NCI-H460 (cell line): ENCODE data around the gene HEXIM2. TPM values are rescaled to one million over a fixed set of nuclear protein-coding genes. Genes with fewer than 3 reads are reported as not detected.

Source experiments
- DNase-seq: peaks from one replicate; pipeline ENCODE4 v3.0.0-alpha.2; 2016; ENCODE audit warnings: low read depth; ENCODE audit errors: extremely low read depth
- total RNA-seq: library from RNA; depleted of rRNA; stranded (reverse); fragments of >200 nt; shearing (Covaris generic); gene quantifications from 2 replicates; pipeline ENCODE4 v1.2.3, GENCODE V29; 2014

The HEXIM2 gene
- total RNA-seq, 1 experiment from 2014 or later = 6.4 TPM

GRCh38 chr17:45127548-45128300, 34.0 kb upstream of the HEXIM2 start:
- DNase-seq = peak; percentile 49

DNA sequence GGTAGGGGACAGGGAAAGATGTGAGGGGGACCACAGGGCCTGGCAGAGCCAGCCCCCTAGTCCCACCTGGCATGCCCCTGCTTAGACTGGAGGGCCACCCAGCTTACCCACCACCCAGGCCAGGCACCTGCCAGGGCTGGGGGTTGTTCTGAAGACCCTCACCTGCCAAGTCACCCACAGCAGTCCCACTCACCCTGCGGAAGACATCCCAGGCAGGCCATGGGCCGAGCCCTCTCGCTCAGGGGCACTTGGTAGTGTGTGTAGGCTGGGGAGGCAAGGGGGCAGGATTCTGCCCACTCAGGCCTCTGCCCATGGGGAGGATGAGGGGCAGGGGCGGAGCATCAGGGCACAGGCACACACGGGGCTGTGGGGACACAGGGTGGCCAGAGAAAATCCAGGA, 33.3 kb upstream of the HEXIM2 start:
- no peak for DNase-seq

GRCh38 chr17:45128989-45129388, 32.7 kb upstream of the HEXIM2 start:
- no peak for DNase-seq

- DNase-seq = peak; percentile 65
Measured at GRCh38 chr17:45129426-45129939, 32.2 kb upstream of the HEXIM2 start.

DNA sequence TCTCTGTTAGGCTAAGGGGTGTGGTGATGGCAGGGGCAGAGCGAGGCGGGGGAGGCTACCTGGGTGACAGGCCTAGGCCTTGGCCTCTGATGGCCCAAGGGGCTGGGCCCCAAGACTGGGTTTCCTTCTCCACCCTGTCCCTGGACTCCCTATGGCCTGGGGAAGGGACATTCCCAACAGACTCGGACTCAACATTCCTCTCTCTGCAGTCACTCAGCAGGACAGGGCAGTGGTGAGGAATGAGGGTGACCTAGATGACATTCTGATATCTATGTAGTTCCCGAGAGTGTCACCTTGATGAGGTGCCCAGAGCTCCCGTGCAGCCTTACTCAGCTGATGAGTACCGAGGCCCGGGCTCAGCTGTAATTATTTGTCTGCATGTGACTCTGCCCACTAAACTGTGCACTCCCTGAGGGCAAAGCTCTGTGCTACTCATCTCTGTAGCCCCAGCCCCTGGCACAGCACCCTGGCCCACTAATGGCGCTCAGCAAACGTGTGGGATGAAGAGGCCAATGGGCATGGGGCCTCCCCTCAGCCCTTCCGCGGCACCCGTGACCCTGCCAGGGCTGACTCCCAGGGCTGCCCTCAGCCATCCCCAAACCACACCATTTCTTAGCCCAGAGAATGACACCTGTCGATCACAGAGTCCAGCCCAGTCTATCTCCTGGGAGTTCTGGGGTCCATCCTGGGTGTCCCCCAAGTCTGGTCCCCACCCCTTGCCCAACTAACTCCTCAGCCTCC, 31.6 kb upstream of the HEXIM2 start:
- DNase-seq = no peak

DNA sequence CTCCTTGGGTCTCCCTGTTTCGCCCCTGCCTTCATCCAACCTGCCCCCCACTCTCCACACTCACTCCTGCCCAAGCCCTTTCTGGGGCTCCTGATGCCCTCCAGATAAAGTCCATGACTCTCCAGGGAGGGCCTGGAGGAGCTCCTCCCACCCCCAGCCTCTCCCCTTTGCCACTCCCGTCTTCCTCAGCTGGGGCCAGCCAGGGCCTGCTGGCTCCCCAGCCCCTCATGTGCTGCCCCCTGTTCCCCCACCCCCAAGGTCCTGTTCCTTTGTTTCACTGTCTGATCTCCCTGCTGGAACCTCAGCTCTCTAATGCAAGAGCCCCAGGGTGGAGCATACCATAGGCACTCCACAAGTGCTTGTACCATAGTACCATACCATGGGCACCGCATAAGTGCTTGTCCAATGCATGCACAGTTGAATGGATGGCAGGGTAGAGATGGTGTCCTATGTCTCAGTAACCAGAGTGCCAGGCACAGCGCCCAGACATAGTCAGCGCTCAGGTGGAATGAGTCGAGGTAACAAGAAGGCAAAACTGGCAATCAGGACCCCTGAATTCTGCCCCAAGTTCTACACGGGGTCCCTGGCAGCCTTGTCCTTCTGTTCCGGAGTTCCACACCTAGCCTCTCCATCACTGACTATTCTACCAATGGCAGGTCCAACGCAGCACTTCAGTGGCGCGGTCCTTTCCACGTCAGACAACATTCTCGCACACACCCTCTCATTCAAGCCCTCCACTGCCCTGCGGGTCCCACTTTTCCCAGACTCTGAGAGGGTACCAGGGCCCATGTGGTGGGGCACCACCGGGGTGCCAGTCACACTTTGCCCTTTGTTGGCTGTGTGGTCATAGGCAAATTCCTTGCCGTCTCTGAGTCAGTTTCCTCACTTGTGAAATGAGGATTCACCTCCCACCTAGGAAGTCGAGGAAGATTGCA, 30.7 kb upstream of the HEXIM2 start:
- DNase-seq = no peak

- no peak for DNase-seq
Measured at GRCh38 chr17:45131616-45132319, 29.9 kb upstream of the HEXIM2 start.

DNA sequence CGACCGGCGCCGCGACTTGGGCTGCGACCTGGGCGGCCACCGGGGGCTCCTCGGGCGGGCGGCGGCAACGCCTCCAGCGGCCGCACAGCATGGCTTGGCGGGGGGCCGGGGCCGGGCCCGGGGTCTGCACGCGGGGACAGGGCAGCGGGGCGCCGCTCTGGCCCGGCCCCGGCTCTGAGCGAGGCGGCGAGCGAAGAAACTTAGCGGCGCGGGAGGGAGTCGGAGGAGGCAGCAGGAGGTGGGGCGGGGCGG, 29.4 kb upstream of the HEXIM2 start, which contains the start of gene PLCD3:
TSS of gene PLCD3 (minus strand) at position 196 of the 252 bp plus-strand sequence. CDS start at position 91, 105 bp downstream.
- no peak for DNase-seq

- DNase-seq = peak; percentile 80
Measured at GRCh38 chr17:45132572-45133463, 28.9 kb upstream of the HEXIM2 start.

- peak; percentile 98 for DNase-seq
Measured at GRCh38 chr17:45135192-45135977, 26.3 kb upstream of the HEXIM2 start, which contains the start of gene ACBD4. TSS of gene ACBD4 (plus strand) at chr17:45135687. CDS start at chr17:45136145, 458 bp downstream.

DNA sequence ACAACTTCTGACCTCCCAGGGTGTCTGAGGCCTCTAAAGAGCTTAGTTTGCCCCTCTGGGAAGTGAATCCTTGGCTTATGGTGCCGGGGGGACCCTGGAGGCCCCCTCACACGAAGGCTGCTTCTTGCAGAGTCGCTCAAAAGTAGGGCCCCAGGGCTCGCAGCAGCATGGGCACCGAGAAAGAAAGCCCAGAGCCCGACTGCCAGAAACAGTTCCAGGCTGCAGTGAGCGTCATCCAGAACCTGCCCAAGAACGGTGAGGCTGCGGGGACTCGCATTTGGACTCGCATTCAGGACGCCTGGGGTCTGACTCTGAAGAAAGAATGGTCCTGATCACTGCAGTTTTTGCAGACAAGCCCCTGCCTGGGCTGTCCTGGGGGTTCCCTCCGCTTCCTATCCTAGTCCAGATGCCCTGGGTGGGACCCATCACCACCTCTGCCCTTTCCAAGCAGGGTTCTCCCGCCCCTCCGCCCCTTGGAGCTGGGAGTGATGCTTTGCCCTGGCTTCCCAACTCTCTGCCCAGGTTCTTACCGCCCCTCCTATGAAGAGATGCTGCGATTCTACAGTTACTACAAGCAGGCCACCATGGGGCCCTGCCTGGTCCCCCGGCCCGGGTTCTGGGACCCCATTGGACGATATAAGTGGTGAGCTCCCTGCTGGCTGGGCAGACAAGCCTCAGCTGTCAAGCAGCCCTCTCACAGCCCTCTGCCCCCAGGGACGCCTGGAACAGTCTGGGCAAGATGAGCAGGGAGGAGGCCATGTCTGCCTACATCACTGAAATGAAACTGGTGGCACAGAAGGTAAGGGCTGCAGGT, 25.5 kb upstream of the HEXIM2 start:
- no peak for DNase-seq

DNA sequence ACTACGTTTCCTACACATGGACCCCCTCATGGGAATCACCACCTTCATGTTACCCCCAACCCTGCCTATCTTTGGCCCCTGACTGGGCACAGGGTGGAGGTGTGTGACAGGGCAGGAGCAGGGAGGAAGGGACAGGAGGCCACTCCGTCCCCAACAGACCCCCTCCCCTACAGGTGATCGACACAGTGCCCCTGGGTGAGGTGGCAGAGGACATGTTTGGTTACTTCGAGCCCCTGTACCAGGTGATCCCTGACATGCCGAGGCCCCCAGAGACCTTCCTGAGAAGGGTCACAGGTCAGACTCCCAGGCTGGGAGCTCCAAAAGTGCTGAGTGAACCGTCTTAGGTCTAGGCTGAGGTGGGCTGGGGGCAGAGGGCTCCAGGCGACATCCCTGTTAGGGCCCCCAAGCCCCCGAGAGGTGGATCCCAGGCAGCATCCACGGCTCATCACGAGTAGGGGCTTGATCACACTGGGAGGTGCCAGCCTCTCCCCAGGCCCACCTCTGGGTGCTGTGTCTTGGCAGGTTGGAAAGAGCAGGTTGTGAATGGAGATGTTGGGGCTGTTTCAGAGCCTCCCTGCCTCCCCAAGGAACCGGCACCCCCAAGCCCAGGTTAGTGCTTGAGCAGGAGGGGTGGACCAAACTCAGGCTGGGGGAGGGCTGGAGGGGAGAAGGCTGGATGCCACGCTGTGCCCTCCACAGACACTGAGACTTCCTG, 24.7 kb upstream of the HEXIM2 start:
- DNase-seq = no peak

DNA sequence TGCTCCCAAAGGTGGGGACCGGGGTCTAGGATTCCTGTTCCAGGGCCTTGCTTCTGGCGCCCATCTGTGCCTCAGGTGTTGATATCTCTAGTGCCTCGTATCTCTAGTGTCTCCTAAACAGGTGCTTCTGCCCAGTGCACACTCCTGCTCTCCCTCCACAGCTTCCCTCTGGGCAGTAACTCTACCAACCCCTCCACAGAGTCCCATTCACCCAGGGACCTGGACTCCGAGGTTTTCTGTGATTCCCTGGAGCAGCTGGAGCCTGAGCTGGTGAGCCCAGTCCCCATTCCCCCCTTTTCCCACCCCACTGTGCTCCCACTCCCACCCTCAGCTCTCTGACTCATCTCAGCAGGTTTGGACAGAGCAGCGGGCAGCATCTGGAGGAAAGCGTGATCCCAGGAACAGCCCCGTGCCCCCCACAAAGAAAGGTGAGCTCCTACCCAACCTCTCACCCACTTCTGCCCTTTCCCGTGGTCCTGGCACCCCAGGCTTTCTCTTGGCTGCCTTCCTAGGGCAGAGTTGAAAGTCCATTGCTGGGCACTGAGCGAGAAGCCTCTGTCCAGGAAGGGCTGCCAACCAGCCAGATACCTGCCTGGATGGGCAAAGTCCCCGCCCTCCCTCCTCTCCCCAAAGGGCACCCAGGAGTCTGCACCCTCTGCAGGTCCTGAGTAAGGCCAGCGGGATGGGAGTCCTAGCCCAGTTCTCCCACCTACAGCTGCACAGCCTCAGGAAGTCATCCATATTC, 23.9 kb upstream of the HEXIM2 start:
- DNase-seq = no peak

DNA sequence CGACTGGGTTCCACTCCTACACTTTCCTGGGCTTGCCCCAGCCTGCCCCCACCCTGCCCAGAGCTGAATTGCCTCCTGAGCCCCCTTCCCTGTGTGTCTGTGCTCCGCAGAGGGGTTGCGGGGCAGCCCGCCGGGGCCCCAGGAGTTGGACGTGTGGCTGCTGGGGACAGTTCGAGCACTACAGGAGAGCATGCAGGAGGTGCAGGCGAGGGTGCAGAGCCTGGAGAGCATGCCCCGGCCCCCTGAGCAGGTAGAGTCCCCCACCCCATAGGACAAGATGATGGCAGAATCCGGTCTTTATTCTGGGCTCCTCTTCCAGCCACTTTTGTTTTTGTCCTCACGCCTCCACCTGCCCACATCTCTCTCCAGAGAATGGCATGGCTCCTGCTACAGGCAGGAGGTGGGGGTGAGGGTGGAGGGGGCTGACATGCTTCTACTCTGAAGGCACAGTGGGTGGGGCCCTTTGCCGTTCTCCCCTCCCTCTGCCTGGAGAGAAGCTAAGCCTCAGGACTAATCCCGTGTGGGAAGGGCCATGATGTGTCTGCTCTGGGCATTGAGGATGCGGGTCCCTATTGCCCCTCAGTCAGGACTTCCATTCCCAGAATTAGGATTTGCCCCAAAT, 22.7 kb upstream of the HEXIM2 start:
- no peak for DNase-seq

- DNase-seq = no peak
Measured at GRCh38 chr17:45139533-45139920, 22.1 kb upstream of the HEXIM2 start.
